T-helper 2 cell treated with Interferon-gamma antibody and Interleukin-4, amounts not matched to agents 100 ng/mL and 5 ng/mL, for 36 hours (primary cell): Measurements from ENCODE around the gene NAA25. TPM values are rescaled to one million over a fixed set of nuclear protein-coding genes. Genes with fewer than 3 reads are reported as not detected.
"Not testable (repeated sequence)": the region's sequence is repeated elsewhere in the genome, so short reads cannot be mapped to it uniquely, and the experiment has no call there.

Experiments
- intact Hi-C: fragments of 100-400 bp; cut with micrococcal nuclease; formaldehyde crosslinking; loops from one replicate; pipeline ENCODE4 v1.15.1; 2023
- total RNA-seq: library from RNA; stranded (reverse); gene quantifications from 2 replicates; pipeline ENCODE4 v1.2.3, GENCODE V29; 2022

NAA25 gene
- total RNA-seq, 1 donor from 2014 or later: 33.6 TPM

- intact Hi-C loops: loop anchor here (5.0 kb wide), 1 partner anchor 140 kb away; no protein-coding TSS in a partner anchor
Measured at GRCh38 chr12:112087055-112087850, 21.3 kb downstream of the NAA25 start.

GRCh38 chr12:112066566-112066965, 42.0 kb downstream of the NAA25 start:
- intact Hi-C loops: no loop called here

GRCh38 chr12:112063273-112063672, 45.3 kb downstream of the NAA25 start:
- intact Hi-C loops: no loop called here

- intact Hi-C loops: no loop called here
Measured at GRCh38 chr12:112061137-112061536, 47.4 kb downstream of the NAA25 start.

GRCh38 chr12:112049351-112049750, 59.2 kb downstream of the NAA25 start:
- intact Hi-C loops: no loop called here

- intact Hi-C loops: no loop called here
Measured at GRCh38 chr12:112046003-112046402, 62.6 kb downstream of the NAA25 start.

- intact Hi-C loops: not testable (repeated sequence)
Measured at GRCh38 chr12:112036614-112037013, 72.0 kb downstream of the NAA25 start.

GRCh38 chr12:112035219-112035785, 73.3 kb downstream of the NAA25 start:
- intact Hi-C loops: no loop called here

- intact Hi-C loops: no loop called here
Measured at GRCh38 chr12:112032292-112032691, 76.3 kb downstream of the NAA25 start.

GRCh38 chr12:112031472-112031871, 77.1 kb downstream of the NAA25 start:
- intact Hi-C loops: no loop called here

- intact Hi-C loops: no loop called here
Measured at GRCh38 chr12:112029301-112029700, 79.3 kb downstream of the NAA25 start.

- intact Hi-C loops: no loop called here
Measured at GRCh38 chr12:112025808-112026375, 82.7 kb downstream of the NAA25 start.

- intact Hi-C loops: no loop called here
Measured at GRCh38 chr12:112023759-112024396, 84.7 kb downstream of the NAA25 start.

- intact Hi-C loops: no loop called here
Measured at GRCh38 chr12:112022241-112023016, 86.2 kb downstream of the NAA25 start.

GRCh38 chr12:112020947-112021457, 87.6 kb downstream of the NAA25 start:
- intact Hi-C loops: no loop called here

- intact Hi-C loops: no loop called here
Measured at GRCh38 chr12:112018571-112019237, 89.9 kb downstream of the NAA25 start.

GRCh38 chr12:112017041-112017440, 91.5 kb downstream of the NAA25 start:
- intact Hi-C loops: no loop called here

GRCh38 chr12:112015938-112016337, 92.6 kb downstream of the NAA25 start:
- intact Hi-C loops: no loop called here

GRCh38 chr12:112013601-112014402, 94.8 kb downstream of the NAA25 start:
- intact Hi-C loops: loop anchor here (1.0 to 5.0 kb wide), 9 partner anchors 20 to 395 kb away; partner anchors contain the start of genes ACAD10, BRAP, HECTD4 and MAPKAPK5
